Esophagus squamous epithelium (tissue), 4 donors: Measurements from ENCODE around the gene ARGLU1.

Experiments used
- CTCF ChIP-seq, 6 experiments: fragments of 450-650 bp in 4 of 6; fragments of 200-600 bp in 2 of 6; sonication (generic) in 2 of 6; IDR thresholded peaks; one replicate each; pipeline ENCODE4 v1.5.1; 2016 to 2019; ENCODE audit warnings: antibody characterized with exemption in 6 of 6, mild to moderate bottlenecking in 4 of 6, moderate library complexity in 4 of 6
- POLR2A ChIP-seq, 4 donors: fragments of 450-650 bp; IDR thresholded peaks; one replicate each; pipeline ENCODE4 v1.6.1; 2017; ENCODE audit warnings: antibody characterized with exemption in 4 of 4, mild to moderate bottlenecking in 4 of 4, moderate library complexity in 3 of 4

- TF ChIP-seq CTCF (IDR thresholded peaks at IDR 0.05): no peak
- TF ChIP-seq POLR2A (IDR thresholded peaks at IDR 0.05): no peak
Measured at GRCh38 chr13:106500445-106500844, 67.5 kb downstream of the ARGLU1 start.
